ENCODE data around the gene SSU72.
"Not testable (repeated sequence)": the region's sequence is repeated elsewhere in the genome, so short reads cannot be mapped to it uniquely, and the experiment has no call there.

The SSU72 gene

GRCh38 chr1:1609822-1610485 is 35.3 kb upstream of the SSU72 start:
- no peak for DNase-seq

GRCh38 chr1:1606232-1606631 is 31.6 kb upstream of the SSU72 start:
- DNase-seq: no peak

GRCh38 chr1:1605724-1606123 is 31.1 kb upstream of the SSU72 start:
- no peak for DNase-seq

- no peak for DNase-seq
These were observed 30.4 kb upstream of the SSU72 start for GRCh38 chr1:1605034-1605591.

- DNase-seq: no peak
These were observed 29.8 kb upstream of the SSU72 start for GRCh38 chr1:1604374-1605033.

- DNase-seq: no peak
These were observed 29.2 kb upstream of the SSU72 start for GRCh38 chr1:1603671-1604373.

GRCh38 chr1:1602968-1603506 is 28.4 kb upstream of the SSU72 start:
- no peak for DNase-seq

- DNase-seq: no peak
These were observed 27.8 kb upstream of the SSU72 start for GRCh38 chr1:1602304-1602967.

- no peak for DNase-seq
These were observed 27.1 kb upstream of the SSU72 start for GRCh38 chr1:1601564-1602303.

- no peak for DNase-seq
These were observed 26.3 kb upstream of the SSU72 start for GRCh38 chr1:1600861-1601563.

- no peak for DNase-seq
These were observed 25.5 kb upstream of the SSU72 start, which contains the start of gene FNDC10 for GRCh38 chr1:1599935-1600860. TSS of gene FNDC10 (minus strand) at chr1:1600135. CDS start at chr1:1600015, 120 bp downstream.

- no peak for DNase-seq
These were observed 24.6 kb upstream of the SSU72 start for GRCh38 chr1:1599030-1599934.

- no peak for DNase-seq
These were observed 24.0 kb upstream of the SSU72 start for GRCh38 chr1:1598720-1599029.

- no peak for DNase-seq
These were observed 23.5 kb upstream of the SSU72 start for GRCh38 chr1:1598051-1598719.

GRCh38 chr1:1597275-1597930 is 22.7 kb upstream of the SSU72 start:
- DNase-seq: no peak

- no peak for DNase-seq
These were observed 22.0 kb upstream of the SSU72 start for GRCh38 chr1:1596493-1597274.

GRCh38 chr1:1595341-1595740 is 20.7 kb upstream of the SSU72 start:
- DNase-seq: not testable (repeated sequence)
